ENCODE measurements around the gene SLC29A3.

The SLC29A3 gene

GRCh38 chr10:71394926-71395562 lies 76.0 kb downstream of the SLC29A3 start:
- no peak for DNase-seq (ENCODE audit: low read depth)
- H3K4me3 ChIP-seq (ENCODE audit: low read length) = no peak overlapping the region
- TF ChIP-seq CTCF (IDR thresholded peaks at IDR 0.05; ENCODE audit: insufficient read depth, low read depth, low read length, missing control alignments) = no peak

GRCh38 chr10:71395621-71396020 lies 76.6 kb downstream of the SLC29A3 start:
- peak; percentile 6 for TF ChIP-seq CTCF (IDR thresholded peaks at IDR 0.05; ENCODE audit: insufficient read depth, low read depth, low read length, missing control alignments)
- no peak overlapping the region for H3K4me3 ChIP-seq (ENCODE audit: low read length)
- DNase-seq (ENCODE audit: low read depth) = no peak

GRCh38 chr10:71396084-71396710 lies 77.1 kb downstream of the SLC29A3 start:
- TF ChIP-seq CTCF (IDR thresholded peaks at IDR 0.05; ENCODE audit: insufficient read depth, low read depth, low read length, missing control alignments) = peak; percentile 14
- DNase-seq (ENCODE audit: low read depth) = peak; percentile 42
- no peak overlapping the region for H3K4me3 ChIP-seq (ENCODE audit: low read length)

- no peak for DNase-seq (ENCODE audit: low read depth)
- TF ChIP-seq CTCF (IDR thresholded peaks at IDR 0.05; ENCODE audit: insufficient read depth, low read depth, low read length, missing control alignments) = no peak
- H3K4me3 ChIP-seq (ENCODE audit: low read length) = no peak within 1 kb of the TSS
Observed at GRCh38 chr10:71396711-71397295, 77.7 kb downstream of the SLC29A3 start, which contains the start of gene CDH23. Gene CDH23 (plus strand): TSS chr10:71396920. CDS start chr10:71439832, 42,912 bp downstream.

GRCh38 chr10:71397296-71398212 lies 78.5 kb downstream of the SLC29A3 start:
- no peak overlapping the region for H3K4me3 ChIP-seq (ENCODE audit: low read length)
- no peak for TF ChIP-seq CTCF (IDR thresholded peaks at IDR 0.05; ENCODE audit: insufficient read depth, low read depth, low read length, missing control alignments)
- DNase-seq (ENCODE audit: low read depth) = no peak

GRCh38 chr10:71398976-71399375 lies 79.9 kb downstream of the SLC29A3 start:
- DNase-seq (ENCODE audit: low read depth) = peak; percentile 21
- no peak for TF ChIP-seq CTCF (IDR thresholded peaks at IDR 0.05; ENCODE audit: insufficient read depth, low read depth, low read length, missing control alignments)

More at GRCh38 chr10:71398976-71399375, 79.9 kb downstream of the SLC29A3 start:
- H3K4me3 ChIP-seq (ENCODE audit: low read length) = no peak overlapping the region

Measured in epithelial cell of esophagus (primary cell).